MM.1S (cell line): Measurements from ENCODE around the gene NEU4.

Experiments
- EZH2 ChIP-seq: fragments of 300-600 bp; sonication (generic); optimal IDR thresholded peaks from 2 replicates; pipeline ENCODE3; 2017; ENCODE audit warnings: low read depth, mild to moderate bottlenecking, antibody characterized with exemption, low read length, mixed read lengths
- TF ChIP-seq, protein P1 (sequence below): fragments of 300-600 bp; sonication (generic); IDR thresholded peaks from 2 replicates; pipeline ENCODE4 v1.5.1; 2016; ENCODE audit warnings: antibody characterized with exemption, low read length, mixed read lengths

DNA sequence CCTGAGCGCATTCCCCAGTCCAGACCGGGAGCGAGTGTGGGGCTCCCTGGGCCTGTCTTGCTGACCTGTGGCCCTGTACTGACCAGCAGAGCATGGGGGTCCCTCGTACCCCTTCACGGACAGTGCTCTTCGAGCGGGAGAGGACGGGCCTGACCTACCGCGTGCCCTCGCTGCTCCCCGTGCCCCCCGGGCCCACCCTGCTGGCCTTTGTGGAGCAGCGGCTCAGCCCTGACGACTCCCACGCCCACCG is 5.3 kb downstream of the NEU4 start:
- TF ChIP-seq, protein P1, sequence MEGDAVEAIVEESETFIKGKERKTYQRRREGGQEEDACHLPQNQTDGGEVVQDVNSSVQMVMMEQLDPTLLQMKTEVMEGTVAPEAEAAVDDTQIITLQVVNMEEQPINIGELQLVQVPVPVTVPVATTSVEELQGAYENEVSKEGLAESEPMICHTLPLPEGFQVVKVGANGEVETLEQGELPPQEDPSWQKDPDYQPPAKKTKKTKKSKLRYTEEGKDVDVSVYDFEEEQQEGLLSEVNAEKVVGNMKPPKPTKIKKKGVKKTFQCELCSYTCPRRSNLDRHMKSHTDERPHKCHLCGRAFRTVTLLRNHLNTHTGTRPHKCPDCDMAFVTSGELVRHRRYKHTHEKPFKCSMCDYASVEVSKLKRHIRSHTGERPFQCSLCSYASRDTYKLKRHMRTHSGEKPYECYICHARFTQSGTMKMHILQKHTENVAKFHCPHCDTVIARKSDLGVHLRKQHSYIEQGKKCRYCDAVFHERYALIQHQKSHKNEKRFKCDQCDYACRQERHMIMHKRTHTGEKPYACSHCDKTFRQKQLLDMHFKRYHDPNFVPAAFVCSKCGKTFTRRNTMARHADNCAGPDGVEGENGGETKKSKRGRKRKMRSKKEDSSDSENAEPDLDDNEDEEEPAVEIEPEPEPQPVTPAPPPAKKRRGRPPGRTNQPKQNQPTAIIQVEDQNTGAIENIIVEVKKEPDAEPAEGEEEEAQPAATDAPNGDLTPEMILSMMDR, result no peak
- no peak for TF ChIP-seq EZH2
